T1000 (cell line): ENCODE data around the gene SLC47A2.
"Not testable (repeated sequence)": the region's sequence is repeated elsewhere in the genome, so short reads cannot be mapped to it uniquely, and the experiment has no call there.

Source experiments
- DNase-seq: peaks from one replicate; lab custom pipeline; 2025; ENCODE audit warnings: mixed read lengths; lab: John Stamatoyannopoulos, UW

Gene SLC47A2

GRCh38 chr17:19716108-19717030 is at the start of gene SLC47A2:
Gene SLC47A2 (minus strand): TSS chr17:19716584. CDS start chr17:19716555, 29 bp downstream.
- no peak for DNase-seq

- no peak for DNase-seq
Measured at GRCh38 chr17:19766016-19766415, 49.6 kb upstream of the SLC47A2 start.

GRCh38 chr17:19763991-19764390 is 47.6 kb upstream of the SLC47A2 start:
- not testable (repeated sequence) for DNase-seq

GRCh38 chr17:19763416-19763815 is 47.0 kb upstream of the SLC47A2 start:
- DNase-seq, result no peak

DNA sequence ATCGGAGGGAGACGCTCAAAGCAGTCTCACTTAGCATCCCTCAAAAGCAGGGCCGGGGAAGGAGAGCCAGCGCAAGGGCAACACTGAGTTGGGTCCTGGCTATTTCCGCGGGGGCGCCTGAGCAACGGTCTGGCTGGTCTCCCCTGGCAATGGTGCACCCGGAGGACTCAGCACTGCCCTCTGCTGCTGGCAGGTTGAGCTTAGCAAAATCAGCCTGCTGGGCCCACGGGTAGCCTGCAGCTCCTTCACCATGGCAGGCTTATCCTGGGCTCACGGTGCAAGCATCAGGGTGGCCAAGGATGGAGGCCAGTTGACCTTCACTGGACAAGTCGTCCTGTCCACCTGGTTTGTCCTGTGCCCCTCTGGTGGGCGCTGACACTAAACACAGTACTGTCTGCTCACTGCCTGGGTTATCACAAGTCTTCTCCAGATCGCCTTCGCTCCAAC is 46.2 kb upstream of the SLC47A2 start:
- peak; percentile 12 for DNase-seq

DNA sequence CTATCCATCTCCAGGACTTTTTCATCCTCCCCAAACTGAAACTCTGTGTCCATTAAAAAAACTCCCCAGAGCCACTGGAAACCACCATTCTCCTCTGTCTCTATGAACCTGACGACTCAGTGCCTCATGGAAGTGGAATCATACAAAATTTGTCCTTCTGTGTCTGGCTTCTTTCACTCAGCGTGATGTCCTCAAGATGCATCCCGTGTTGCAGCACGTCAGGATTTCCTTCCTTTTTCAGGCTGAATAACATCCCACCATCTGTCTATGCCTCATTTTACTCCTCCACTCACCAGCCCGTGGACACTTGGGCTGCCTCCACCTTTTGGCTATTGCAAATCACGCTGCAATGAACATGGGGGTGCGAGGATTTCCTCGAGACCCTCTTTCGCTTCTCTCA is 44.4 kb upstream of the SLC47A2 start:
- no peak for DNase-seq

DNA sequence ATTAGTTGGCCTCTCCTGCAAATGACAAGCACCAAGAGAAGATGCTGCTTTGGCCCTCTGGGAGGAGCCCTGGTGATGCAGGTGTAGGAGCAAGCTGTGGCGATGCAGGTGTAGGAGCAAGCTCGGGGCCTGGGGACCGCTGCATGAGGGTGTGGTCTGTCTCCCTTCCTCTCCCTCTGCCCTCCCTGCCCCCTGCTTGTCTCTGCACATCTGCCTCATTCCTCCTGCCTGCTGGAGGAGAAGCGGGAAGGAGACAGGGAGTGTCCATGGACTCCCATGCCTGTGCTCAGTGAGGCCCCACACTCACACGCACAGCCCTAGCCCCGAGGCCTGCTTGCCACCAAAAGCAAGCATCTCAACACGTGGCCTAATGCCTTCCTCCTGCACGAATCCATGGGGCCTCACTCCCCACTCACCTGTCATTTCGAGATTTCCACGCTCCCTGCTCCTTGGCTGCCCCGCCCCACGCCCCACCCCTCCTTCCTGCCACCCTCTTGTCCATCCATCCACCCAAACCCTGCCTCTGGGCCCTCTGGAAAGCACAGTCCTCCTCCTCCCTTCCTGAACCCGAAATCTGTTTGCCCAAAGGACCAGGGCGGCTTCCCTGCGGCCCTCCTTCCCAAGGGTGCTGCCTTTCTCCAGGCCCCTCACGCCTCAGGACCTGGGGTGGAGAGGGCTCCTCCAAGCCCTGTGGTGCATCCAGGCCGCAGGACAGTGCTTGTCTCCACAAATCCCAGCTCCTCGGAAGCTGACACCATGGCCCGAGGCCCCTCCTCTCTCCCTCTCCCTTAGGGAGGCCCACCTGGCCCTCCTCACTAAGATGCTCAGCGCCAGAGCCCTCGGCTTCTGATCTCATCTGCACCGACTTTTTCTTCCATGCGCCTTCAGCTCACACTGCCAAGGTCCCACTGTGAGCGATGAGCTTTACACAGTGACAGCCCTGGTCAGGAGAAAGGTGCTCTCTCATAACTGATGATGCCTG is 43.5 kb upstream of the SLC47A2 start:
- no peak for DNase-seq

- DNase-seq, result no peak
Measured at GRCh38 chr17:19757536-19758180, 41.3 kb upstream of the SLC47A2 start.

GRCh38 chr17:19756546-19756945 is 40.2 kb upstream of the SLC47A2 start:
- DNase-seq, result no peak

DNA sequence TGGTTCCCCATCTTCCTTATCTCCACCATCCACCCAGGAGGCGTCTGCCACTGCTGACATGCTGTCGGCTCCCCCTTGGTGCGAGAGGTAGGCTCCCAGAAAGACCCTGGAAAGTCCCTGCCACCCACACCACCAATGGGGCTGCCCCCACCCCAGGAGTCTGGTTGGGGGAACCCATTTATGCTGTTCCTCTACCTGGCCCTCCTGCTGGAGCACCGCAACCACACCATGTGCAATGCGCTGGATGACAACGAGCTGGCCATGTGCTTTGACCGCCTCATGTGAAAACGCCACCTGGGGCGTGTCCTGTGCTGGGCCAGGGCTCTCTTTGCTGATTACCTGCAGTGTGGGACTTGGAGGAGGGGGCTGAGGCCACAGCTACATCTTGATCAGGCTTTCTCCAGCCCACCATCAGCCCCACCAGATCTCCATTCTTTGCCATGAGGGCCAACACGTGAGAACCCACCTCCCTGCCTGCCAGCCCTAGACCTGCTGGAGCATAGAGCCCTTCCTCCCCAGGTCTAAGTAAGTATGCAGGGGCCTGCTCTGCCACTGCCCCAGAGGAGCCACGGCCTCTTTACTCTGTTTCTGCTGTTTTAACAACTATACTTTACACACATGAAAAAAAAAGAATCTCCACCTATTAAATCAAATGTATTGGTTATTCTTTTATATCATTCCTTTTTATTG is 39.6 kb upstream of the SLC47A2 start:
- DNase-seq, result no peak

- no peak for DNase-seq
Measured at GRCh38 chr17:19755392-19755791, 39.0 kb upstream of the SLC47A2 start.

DNA sequence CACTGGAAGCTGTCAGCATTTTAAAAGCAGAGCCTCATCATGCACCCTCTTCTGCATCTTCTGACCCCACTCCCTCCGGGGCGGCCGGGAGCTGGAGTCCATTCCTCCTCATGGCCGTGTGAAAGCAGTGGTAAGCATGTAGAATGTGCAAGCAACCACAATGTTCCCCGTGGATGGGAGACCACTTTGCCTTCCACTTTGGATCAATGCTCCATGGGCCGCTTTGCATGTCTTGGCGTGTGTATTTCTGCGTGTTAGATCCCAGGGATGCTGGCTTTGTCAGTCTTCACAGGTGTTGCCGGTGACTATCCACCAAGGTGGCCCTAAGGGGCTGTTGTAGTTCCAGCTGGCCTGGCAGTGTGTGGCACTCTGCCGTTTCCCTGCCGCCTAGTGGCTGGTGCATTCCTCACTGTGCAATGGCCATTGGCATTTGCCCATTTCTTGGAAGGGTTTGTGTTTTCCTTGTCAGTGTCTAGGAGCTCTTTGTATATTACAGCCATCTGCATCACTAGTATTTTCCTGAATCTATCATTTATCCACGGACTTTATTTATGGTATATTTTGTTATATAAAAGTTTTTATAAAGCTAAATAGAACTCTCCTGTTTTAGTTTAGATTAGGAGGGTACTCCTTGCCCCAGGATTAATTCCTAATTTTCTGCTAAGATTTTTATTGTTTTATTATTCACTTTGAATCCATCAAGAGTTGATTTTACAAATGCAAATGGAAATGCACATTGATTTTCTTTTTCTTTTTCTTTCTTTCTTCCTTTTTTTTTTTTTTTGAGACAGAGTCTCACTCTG is 37.5 kb upstream of the SLC47A2 start:
- no peak for DNase-seq

DNA sequence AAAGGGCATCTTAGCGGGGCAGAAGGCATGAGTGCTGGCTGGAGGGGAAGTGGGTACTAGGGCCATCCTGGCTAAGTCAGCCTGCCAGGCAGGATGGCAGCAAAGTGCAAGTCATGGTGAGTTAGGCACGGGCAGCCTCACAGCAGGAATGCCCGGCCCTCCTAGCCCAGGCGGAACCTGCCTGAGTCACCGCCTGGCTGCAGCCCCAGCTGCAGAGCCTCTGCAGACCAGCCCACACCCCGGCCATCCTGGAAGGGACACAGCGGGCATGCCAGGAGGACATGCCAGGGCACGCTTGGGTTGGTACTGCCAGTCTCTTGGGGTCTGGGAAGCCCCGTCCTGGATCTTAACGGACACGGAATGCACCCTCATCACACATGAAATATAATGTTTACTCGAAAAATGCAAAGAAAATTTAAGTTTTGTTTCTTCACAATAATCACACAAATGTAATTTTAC is 36.7 kb upstream of the SLC47A2 start:
- peak; percentile 80 for DNase-seq

DNA sequence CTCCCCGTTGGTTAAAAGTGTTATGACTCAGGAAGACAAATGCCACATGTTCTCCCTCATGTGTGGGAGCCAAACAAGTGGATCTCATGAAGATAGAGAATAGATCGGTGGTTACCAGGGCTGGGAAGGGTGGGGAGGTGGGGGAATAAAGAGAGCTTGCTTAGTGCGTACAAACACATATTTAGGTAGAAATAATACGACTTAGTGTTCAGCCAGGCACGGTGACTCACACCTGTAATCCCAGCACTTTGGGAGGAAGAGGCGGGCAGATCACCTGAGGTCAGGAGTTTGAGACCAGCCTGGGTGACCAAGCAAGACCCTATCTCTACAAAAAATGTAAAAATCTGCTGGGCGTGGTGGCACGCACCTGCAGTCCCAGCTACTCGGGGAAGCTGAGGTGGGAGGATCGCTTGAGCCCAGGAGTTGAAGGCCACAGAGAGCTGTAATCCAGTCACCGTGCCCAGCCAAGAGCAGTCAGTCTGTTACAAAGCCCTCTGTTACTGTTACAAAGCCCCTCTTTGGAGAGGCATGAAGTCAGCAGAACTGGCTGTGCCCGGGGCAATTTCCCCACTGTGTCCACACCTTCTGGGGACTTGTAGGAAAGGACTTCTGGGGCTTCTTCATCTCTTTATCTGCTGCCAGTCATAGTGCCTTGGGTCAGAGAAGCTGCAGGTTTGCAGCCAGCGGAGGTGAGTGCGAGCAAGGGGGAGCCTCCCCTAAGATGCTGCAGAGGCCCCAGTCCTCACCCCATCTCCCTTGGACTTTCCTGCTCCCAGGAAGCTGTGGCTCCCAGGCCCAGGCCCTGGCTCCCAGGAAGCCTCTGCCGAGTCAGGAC is 36.0 kb upstream of the SLC47A2 start:
- DNase-seq, result no peak

DNA sequence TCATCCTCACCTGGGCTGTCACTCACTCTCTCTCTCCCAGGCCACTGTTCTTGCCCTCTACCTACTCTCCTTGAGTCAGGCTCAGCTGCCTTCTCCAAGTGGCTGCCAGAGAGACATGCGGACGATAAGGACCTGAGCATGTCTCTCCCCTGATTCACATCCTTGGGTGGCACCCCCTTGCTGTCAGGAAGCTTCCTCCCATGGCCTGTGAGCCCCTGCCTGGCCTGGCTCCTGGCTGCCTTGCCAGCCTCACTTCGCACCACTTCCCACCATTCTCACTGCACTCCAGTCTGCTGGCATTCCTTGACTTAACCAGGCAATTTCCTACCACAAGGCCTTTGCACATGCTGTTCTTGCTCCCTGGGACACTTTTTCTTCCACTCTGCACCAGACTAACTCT is 34.5 kb upstream of the SLC47A2 start:
- DNase-seq, result no peak

- no peak for DNase-seq
Measured at GRCh38 chr17:19750020-19750572, 33.7 kb upstream of the SLC47A2 start.

- no peak for DNase-seq
Measured at GRCh38 chr17:19748807-19749193, 32.4 kb upstream of the SLC47A2 start.

DNA sequence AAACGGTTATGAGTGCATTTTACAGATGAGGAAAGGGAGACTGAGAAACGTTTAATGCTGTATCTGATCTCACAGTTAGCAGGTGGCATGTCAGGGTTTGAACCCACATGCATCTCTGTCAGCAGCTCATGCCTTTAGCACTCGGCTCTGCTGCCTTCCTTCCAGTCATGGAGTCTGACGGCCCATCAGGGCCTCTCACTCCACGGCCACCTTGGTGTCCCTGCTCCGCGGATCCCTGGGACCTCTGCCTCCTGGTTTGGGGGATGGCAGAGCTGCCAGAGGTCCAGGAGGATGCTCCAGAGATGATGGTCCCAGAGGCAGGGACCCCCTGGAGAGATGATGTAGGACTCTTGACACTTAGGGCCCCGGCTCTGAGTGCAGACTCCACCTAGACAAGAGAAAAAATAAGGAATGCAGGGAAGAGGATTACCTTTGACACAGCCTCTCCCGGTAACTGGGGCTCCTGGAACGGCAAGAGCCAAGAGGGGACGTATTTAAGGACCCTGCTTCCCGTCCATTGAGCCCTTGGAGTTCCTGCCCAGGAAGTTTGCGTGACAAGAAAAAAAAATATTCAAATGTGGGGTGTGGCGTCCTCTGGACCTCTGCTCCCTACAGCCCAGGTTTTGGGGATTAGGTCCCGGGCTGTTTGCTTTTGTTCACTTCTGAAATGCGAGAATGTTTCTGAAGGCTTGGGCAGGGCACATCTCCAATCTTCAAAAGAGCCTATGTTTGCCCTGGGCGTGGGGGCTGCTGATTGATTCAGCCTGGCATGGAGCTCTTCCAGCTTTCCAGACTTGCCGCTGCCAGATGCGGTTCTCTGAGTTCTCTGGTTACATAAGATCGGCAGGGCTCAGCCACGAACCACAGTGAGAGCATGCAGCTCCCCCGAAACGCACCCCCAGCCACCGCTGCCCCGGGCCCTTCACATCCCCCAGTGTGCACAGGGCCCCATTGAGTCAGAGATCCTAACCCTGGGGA is 31.7 kb upstream of the SLC47A2 start, which contains the start of gene ALDH3A1:
Gene ALDH3A1 (minus strand): TSS at position 470 of the 978 bp plus-strand sequence. CDS start 3,169 bp downstream, outside the sequence.
- DNase-seq, result no peak
